K562 (cell line): ENCODE measurements around the gene PRRX1. TPM values are rescaled to one million over a fixed set of nuclear protein-coding genes. Genes with fewer than 3 reads are reported as not detected.
A peak's percentile ranks its signal among the peaks of the same experiment; 100 is the strongest.

ENCODE experiments used
- ATAC-seq: fragments of 200-7000 bp; cut with Tn5 transposase; 3 replicates; pipeline ENCODE4 v1.9.1; 2020; ENCODE audit warnings: moderate library complexity
- BruUV-seq: library from RNA; stranded (reverse); fragments of 400-500 nt; replicated peaks from 2 replicates; lab custom pipeline; 2021; lab: Mats Ljungman, UMichigan
- CTCF ChIA-PET: fragments of 300-600 bp; formaldehyde crosslinking; extraction: SDS; loops from one replicate; lab custom pipeline; 2021; ENCODE audit warnings: low intra/inter-chr PET ratio; lab: Yijun Ruan, JAX
- POLR2A ChIA-PET: fragments of 300-600, 350-650 bp; sonication (Branson Sonifier 250); formaldehyde crosslinking; extraction: SDS; loops from one replicate; lab custom pipeline; 2021; ENCODE audit warnings: antibody characterized with exemption, inconsistent platforms; lab: Yijun Ruan, JAX
- DNase-seq, 4 experiments: peaks; one replicate each; pipeline versions ENCODE4 v3.0.0 to v3.0.0-alpha.2; 2011 to 2018; ENCODE audit warnings: low spot score in 3 of 4, mixed read lengths in 3 of 4; ENCODE audit errors: extremely low read depth in 1 of 4
- FAIRE-seq: peaks from 2 replicates; lab custom pipeline; 2011; peaks lifted over from hg19 to GRCh38; lab: Jason Lieb, UNC
- H2AFZ ChIP-seq: 2 replicates; pipeline ENCODE4 v1.6.0; 2011; ENCODE audit warnings: low read depth, low read length, control low read depth, inconsistent platforms
- H3K27ac ChIP-seq: fragments of 200-600 bp; 3 replicates; pipeline ENCODE4 v1.8.0; 2011; ENCODE audit warnings: low read depth, mild to moderate bottlenecking, control low read depth, inconsistent platforms, low read length, moderate library complexity, mixed read lengths; ENCODE audit errors: extremely low read depth
- H3K27me3 ChIP-seq, 2 experiments: fragments of 300-600 bp in 1 of 2; 2 replicates in 1 of 2; 3 replicates in 1 of 2; pipeline versions ENCODE4 v1.6.0 to v1.8.0; 2011; ENCODE audit warnings: inconsistent platforms in 2 of 2, low read length in 2 of 2, mild to moderate bottlenecking in 1 of 2, mixed read lengths in 1 of 2, moderate library complexity in 1 of 2; ENCODE audit not compliant: control insufficient read depth in 2 of 2, insufficient read depth in 2 of 2
- H3K36me3 ChIP-seq: fragments of 300-600 bp; 3 replicates; pipeline ENCODE4 v1.8.0; 2011; ENCODE audit warnings: mild to moderate bottlenecking, low read length, inconsistent platforms; ENCODE audit not compliant: control insufficient read depth, insufficient read depth
- H3K4me1 ChIP-seq, 2 experiments: fragments of 200-600 bp in 1 of 2; replicated peaks in 1 of 2; 2 replicates in 1 of 2; 3 replicates in 1 of 2; pipeline versions ENCODE4 v1.5.1 to v1.8.0; 2011; ENCODE audit warnings: inconsistent platforms in 2 of 2, low read length in 2 of 2, mild to moderate bottlenecking in 1 of 2, mixed read lengths in 1 of 2, moderate library complexity in 1 of 2; ENCODE audit not compliant: control insufficient read depth in 2 of 2, insufficient read depth in 2 of 2
- H3K4me2 ChIP-seq: 2 replicates; pipeline ENCODE4 v1.6.1; 2011; ENCODE audit warnings: low read length, control low read depth, inconsistent platforms, mixed read lengths; ENCODE audit not compliant: insufficient read depth
- H3K4me3 ChIP-seq: fragments of 200-600 bp; sonication (generic), shearing (Covaris generic); 2 replicates; pipeline ENCODE4 v1.5.1; 2016; ENCODE audit warnings: control low read depth, inconsistent platforms
- H3K79me2 ChIP-seq: fragments of 200-600 bp; 3 replicates; pipeline ENCODE4 v1.8.0; 2011; ENCODE audit warnings: low read length, inconsistent platforms; ENCODE audit not compliant: control insufficient read depth, insufficient read depth
- H3K9ac ChIP-seq, 2 experiments: 2 replicates each; pipeline versions ENCODE4 v1.6.0 to v1.6.1; 2011; ENCODE audit warnings: low read depth in 2 of 2, low read length in 2 of 2, control low read depth in 1 of 2, inconsistent platforms in 1 of 2, mild to moderate bottlenecking in 1 of 2, mixed read lengths in 1 of 2; ENCODE audit not compliant: insufficient read depth in 1 of 2
- H3K9me1 ChIP-seq: one replicate; pipeline ENCODE4 v1.6.0; 2011; ENCODE audit warnings: inconsistent platforms, mild to moderate bottlenecking, low read length, moderate library complexity; ENCODE audit not compliant: control insufficient read depth, insufficient read depth
- H3K9me3 ChIP-seq: replicated peaks from 2 replicates; pipeline ENCODE4 v1.5.1; 2011; ENCODE audit warnings: low read depth, low read length, inconsistent platforms; ENCODE audit not compliant: control insufficient read depth, insufficient read depth
- H4K20me1 ChIP-seq: replicated peaks from 2 replicates; pipeline ENCODE4 v1.6.1; 2011; ENCODE audit warnings: low read length, inconsistent platforms, mixed read lengths; ENCODE audit not compliant: control insufficient read depth, insufficient read depth
- ZNF24 ChIP-seq: fragments of 450-650 bp; IDR thresholded peaks from 2 replicates; pipeline ENCODE4 v1.6.1; 2016
- ZNF436 ChIP-seq: fragments of 250-450, 450-650 bp; sonication (Bioruptor Pico); formaldehyde crosslinking; IDR thresholded peaks from 2 replicates; pipeline ENCODE4 v1.7.0; 2020; ENCODE audit warnings: mild to moderate bottlenecking
- WGBS: fragments of 100-300 bp; shearing (Covaris generic); methylation state at CpG from one replicate; pipeline ENCODE4 v1.1.6; 2016; ENCODE audit warnings: low coverage, mixed read lengths; ENCODE audit not compliant: insufficient coverage; ENCODE audit errors: missing lambda C conversion rate; 5-methylcytosine and 5-hydroxymethylcytosine counted together
- in situ Hi-C: fragments of 300-500 bp; cut with MboI; formaldehyde crosslinking; loops from 4 replicates; pipeline ENCODE4 v1.15.0; 2018; ENCODE audit warnings: inconsistent platforms, mixed read lengths
- intact Hi-C: fragments of 100-400 bp; cut with micrococcal nuclease; formaldehyde crosslinking; loops from 2 replicates; pipeline ENCODE4 v1.14.2; 2022
- polyA plus RNA-seq, 8 experiments: library from polyadenylated mRNA; depleted of rRNA in 4 of 8; stranded (reverse) in 5 of 8; unstranded in 3 of 8; fragments of >200 nt; fragmentation: Nextera tagmentation in 2 of 8; fragmentation: Illumina TruSeq in 1 of 8; extraction: Ambion mirVana in 2 of 8; extraction: Trizol in 1 of 8; gene quantifications; 2 replicates each; pipeline versions ENCODE4 v1.2.1 to v1.2.3, GENCODE V29; 2011 to 2014; ENCODE audit warnings: inconsistent platforms in 1 of 8, missing spikeins in 1 of 8
- total RNA-seq, 7 experiments: library from RNA; depleted of rRNA in 6 of 7; stranded (reverse); fragments of >200 nt in 6 of 7; fragmentation: Illumina TruSeq in 2 of 7; extraction: Trizol in 2 of 7; gene quantifications; 2 replicates each; pipeline versions ENCODE4 v1.2.1 to v1.2.3, GENCODE V29; 2011 to 2021; ENCODE audit warnings: low replicate concordance in 1 of 7
- TF ChIP-seq, protein P1 (sequence below): fragments of 450-650 bp; formaldehyde crosslinking; IDR thresholded peaks from 2 replicates; pipeline ENCODE4 v1.4.0; 2020; ENCODE audit warnings: mild to moderate bottlenecking, moderate library complexity
- TF ChIP-seq, protein P2 (sequence below): fragments of 250-450 bp; sonication (Bioruptor Pico); IDR thresholded peaks from 2 replicates; pipeline ENCODE4 v1.4.0; 2020; ENCODE audit warnings: mild to moderate bottlenecking, moderate library complexity
- TF ChIP-seq, protein P3 (sequence below): conservative IDR thresholded peaks from 2 replicates; pipeline ENCODE4 v1.6.1; 2011; ENCODE audit warnings: low read depth, mild to moderate bottlenecking, low read length; ENCODE audit not compliant: control insufficient read depth
- TF ChIP-seq, protein P4 (sequence below): fragments of 200-800 bp; sonication (Bioruptor generic); IDR thresholded peaks from 2 replicates; pipeline ENCODE4 v1.6.1; 2017; ENCODE audit warnings: missing genetic modification characterization, missing compliant biosample characterization

The PRRX1 gene
- total and polyA plus RNA-seq, 9 of the 15 experiments (the other 6 are each of a cell fraction or from before 2014, with no cell fraction given): not detected

DNA sequence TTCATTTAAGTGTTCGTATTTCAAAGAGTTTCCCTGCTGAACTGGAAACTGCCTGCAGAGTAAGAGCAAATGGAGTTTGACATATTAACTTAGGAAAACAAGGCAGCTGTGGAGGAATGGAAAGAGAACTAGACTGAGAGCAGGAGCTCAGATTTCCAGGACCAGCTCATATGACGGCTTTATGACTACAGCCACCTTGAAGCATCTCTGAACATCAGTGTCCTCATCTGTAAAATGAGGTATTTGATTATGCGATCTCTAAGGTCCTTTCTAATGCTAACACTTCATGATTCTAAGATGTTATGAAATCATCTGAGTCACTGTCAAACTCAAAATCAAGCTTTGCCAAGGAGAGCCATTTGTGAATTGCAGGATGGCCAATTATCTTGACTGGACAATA lies 112.3 kb downstream of the PRRX1 start:
- Histone ChIP-seq H2AFZ (no peak overlapping the region), H3K4me3 (no peak overlapping the region), H3K4me1 (no peaks in the 10 kb centered on the region), H3K27ac (no peak overlapping the region), H3K9me3 (no peaks in the 10 kb centered on the region; the same call in 1 of the 2 replicates), H3K27me3 (no peaks in the 10 kb centered on the region), H3K36me3 (no peaks in the 10 kb centered on the region), H4K20me1 (no peaks in the 10 kb centered on the region), H3K4me2 (no peak overlapping the region), H3K9me1 (no peaks in the 10 kb centered on the region), H3K9ac (no peak overlapping the region), H3K79me2 (no peaks in the 10 kb centered on the region)
- POLR2A ChIA-PET: no interaction called here
- no TSS peak for BruUV-seq
- no peak for TF ChIP-seq ZNF436 (CRISPR knock-in tag)
- TF ChIP-seq ZNF24: no peak
- intact Hi-C loops (no loop called here), in situ Hi-C loops (no loop called here)
- no peak for DNase-seq
- WGBS: 0% methylated on average over 3 of the region's 3 CpGs
- no peak for FAIRE-seq
- CTCF ChIA-PET: no interaction called here
- no peak for ATAC-seq

DNA sequence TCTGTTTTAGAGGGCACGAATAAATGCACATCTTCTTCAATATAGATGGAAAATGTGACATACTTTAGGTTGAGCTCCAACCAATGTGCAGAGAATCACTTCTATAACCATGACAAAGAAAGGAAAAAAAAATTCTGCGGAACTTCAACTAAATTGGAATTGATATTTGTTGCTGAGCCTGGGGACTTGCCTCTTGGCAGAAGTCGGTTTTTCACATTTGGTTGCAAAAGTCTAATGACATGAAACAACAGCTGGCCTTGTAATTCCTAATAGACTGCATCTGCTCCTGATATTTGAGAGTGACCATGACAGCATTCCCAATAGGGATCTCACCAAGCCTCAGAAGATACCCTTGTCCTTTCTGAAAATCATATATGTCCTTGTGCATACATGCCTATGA lies 112.8 kb downstream of the PRRX1 start:
- POLR2A ChIA-PET: no interaction called here
- CTCF ChIA-PET: no interaction called here
- Histone ChIP-seq H3K27me3 (no peaks in the 10 kb centered on the region), H3K9me1 (no peaks in the 10 kb centered on the region), H3K9ac (no peak overlapping the region), H3K27ac (no peak overlapping the region), H3K36me3 (no peaks in the 10 kb centered on the region), H3K4me3 (no peak overlapping the region), H3K79me2 (no peaks in the 10 kb centered on the region), H3K9me3 (no peaks in the 10 kb centered on the region; the same call in 1 of the 2 replicates), H3K4me2 (no peak overlapping the region), H2AFZ (no peak overlapping the region), H3K4me1 (no peaks in the 10 kb centered on the region), H4K20me1 (no peaks in the 10 kb centered on the region)
- intact Hi-C loops: no loop called here
- FAIRE-seq (peak; percentile 44), DNase-seq (no peak), ATAC-seq (no peak)
- WGBS: 0% methylated on average over 3 of the region's 3 CpGs
- BruUV-seq: no TSS peak
- in situ Hi-C loops: no loop called here
- TF ChIP-seq, protein P1, sequence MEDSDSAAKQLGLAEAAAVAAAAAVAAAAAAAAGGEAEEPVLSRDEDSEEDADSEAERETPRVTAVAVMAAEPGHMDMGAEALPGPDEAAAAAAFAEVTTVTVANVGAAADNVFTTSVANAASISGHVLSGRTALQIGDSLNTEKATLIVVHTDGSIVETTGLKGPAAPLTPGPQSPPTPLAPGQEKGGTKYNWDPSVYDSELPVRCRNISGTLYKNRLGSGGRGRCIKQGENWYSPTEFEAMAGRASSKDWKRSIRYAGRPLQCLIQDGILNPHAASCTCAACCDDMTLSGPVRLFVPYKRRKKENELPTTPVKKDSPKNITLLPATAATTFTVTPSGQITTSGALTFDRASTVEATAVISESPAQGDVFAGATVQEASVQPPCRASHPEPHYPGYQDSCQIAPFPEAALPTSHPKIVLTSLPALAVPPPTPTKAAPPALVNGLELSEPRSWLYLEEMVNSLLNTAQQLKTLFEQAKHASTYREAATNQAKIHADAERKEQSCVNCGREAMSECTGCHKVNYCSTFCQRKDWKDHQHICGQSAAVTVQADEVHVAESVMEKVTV: no peak
- TF ChIP-seq, protein P2, sequence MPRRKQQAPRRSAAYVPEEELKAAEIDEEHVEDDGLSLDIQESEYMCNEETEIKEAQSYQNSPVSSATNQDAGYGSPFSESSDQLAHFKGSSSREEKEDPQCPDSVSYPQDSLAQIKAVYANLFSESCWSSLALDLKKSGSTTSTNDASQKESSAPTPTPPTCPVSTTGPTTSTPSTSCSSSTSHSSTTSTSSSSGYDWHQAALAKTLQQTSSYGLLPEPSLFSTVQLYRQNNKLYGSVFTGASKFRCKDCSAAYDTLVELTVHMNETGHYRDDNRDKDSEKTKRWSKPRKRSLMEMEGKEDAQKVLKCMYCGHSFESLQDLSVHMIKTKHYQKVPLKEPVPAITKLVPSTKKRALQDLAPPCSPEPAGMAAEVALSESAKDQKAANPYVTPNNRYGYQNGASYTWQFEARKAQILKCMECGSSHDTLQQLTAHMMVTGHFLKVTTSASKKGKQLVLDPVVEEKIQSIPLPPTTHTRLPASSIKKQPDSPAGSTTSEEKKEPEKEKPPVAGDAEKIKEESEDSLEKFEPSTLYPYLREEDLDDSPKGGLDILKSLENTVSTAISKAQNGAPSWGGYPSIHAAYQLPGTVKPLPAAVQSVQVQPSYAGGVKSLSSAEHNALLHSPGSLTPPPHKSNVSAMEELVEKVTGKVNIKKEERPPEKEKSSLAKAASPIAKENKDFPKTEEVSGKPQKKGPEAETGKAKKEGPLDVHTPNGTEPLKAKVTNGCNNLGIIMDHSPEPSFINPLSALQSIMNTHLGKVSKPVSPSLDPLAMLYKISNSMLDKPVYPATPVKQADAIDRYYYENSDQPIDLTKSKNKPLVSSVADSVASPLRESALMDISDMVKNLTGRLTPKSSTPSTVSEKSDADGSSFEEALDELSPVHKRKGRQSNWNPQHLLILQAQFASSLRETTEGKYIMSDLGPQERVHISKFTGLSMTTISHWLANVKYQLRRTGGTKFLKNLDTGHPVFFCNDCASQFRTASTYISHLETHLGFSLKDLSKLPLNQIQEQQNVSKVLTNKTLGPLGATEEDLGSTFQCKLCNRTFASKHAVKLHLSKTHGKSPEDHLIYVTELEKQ (CRISPR knock-in tag): no peak
- TF ChIP-seq, protein P3, sequence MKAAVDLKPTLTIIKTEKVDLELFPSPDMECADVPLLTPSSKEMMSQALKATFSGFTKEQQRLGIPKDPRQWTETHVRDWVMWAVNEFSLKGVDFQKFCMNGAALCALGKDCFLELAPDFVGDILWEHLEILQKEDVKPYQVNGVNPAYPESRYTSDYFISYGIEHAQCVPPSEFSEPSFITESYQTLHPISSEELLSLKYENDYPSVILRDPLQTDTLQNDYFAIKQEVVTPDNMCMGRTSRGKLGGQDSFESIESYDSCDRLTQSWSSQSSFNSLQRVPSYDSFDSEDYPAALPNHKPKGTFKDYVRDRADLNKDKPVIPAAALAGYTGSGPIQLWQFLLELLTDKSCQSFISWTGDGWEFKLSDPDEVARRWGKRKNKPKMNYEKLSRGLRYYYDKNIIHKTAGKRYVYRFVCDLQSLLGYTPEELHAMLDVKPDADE: no peak
- TF ChIP-seq, protein P4, sequence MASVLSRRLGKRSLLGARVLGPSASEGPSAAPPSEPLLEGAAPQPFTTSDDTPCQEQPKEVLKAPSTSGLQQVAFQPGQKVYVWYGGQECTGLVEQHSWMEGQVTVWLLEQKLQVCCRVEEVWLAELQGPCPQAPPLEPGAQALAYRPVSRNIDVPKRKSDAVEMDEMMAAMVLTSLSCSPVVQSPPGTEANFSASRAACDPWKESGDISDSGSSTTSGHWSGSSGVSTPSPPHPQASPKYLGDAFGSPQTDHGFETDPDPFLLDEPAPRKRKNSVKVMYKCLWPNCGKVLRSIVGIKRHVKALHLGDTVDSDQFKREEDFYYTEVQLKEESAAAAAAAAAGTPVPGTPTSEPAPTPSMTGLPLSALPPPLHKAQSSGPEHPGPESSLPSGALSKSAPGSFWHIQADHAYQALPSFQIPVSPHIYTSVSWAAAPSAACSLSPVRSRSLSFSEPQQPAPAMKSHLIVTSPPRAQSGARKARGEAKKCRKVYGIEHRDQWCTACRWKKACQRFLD (CRISPR knock-in tag): no peak
